Middle frontal gyrus (tissue), 1 donor: Measurements from ENCODE around the gene GPSM1.
"Not testable (repeated sequence)": the region's sequence is repeated elsewhere in the genome, so short reads cannot be mapped to it uniquely, and the experiment has no call there.

Experiments
- DNase-seq: peaks from one replicate; pipeline ENCODE4 v3.0.0-alpha.2; 2015; ENCODE audit warnings: low spot score; ENCODE audit errors: extremely low spot score

GPSM1 gene

DNA sequence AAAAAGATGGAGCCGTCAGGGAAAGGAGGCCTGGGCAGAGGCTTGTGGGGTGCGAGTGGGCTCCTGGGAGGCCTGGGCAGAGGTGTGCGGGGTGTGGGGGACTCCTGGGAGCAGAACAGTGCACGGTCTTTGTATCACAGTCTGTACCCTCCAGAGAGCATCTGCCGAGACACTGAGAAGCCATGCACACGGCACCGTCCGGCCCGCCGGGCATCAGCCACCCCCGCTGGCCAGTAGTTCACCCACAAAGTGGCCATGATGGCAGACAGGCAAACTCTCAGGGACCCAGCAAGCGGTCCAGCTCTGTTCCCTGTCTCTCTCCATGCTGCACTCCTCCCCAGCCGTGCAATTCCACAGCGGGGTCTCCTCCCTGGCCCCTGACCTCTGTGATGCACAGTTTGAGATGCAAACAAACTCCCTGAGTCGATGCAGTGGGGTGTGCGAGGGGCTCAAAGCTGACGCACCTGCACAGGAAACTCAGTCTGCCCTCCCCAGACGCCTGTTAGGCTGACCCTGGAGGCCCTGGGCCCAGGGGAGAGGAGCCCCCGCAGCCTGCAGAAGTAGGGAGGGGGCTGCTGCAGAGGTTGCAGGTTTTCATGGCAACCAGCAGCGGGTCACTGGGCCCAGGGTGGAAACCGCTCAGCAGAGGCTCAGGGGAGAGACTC lies 9.1 kb upstream of the GPSM1 start:
- DNase-seq, result no peak

DNA sequence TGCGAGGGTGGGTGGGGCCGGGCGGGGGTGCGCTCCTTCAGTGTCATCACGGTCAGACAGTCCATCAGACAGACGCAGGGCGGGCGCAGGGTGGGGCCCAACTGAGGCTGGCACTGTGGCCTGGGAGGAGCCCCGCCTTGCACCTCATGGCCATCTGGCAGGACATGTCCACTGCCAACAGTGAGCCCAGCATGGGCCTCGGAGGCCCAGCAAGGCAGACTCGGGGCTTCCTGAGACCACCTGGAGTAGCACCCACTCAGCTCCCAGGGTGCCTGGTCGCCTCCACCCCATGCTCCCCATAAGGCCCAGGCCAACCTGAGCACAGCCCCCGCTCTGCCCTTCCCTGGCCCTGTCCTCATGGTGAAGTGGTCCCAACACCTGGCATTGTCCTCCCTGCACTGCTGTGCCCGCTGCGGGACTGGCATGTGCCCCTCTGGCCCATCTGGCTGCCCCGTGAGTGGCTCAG lies 8.5 kb upstream of the GPSM1 start:
- no peak for DNase-seq

DNA sequence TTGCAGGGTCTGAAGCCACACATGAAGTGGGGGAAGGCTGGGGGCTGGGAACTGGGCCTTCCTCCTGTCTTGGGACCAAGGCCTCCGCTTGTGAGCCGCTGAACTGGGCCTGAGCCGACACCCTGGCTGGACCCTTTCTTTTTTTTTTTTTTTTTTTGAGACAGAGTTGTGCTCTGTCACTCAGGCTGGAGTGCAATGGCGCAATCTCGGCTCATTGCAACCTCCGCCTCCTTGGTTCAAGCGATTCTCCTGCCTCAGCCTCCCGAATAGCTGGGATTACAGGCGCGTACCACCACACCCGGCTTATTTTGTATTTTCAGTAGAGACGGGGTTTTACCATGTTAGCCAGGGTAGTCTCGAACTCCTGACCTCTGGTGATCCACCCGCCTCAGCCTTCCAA lies 8.1 kb upstream of the GPSM1 start:
- DNase-seq, result not testable (repeated sequence)

DNA sequence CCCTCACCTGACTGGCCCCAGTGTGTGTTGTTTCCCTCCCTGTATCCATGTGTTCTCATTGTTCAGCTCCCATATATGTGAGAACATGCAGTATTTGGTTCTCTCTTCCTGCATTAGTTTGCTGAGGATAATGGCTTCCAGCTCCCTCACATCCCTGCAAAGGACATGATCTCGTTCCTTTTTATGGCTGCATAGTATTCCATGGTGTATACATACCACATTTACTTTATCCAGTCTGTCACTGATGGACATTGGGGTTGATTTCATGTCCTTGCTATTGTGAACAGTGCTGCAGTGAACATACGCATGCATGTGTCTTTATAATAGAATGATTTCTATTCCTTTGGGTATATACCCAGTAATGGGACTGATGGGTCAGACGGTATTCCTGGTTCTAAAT lies 7.4 kb upstream of the GPSM1 start:
- DNase-seq, result not testable (repeated sequence)

DNA sequence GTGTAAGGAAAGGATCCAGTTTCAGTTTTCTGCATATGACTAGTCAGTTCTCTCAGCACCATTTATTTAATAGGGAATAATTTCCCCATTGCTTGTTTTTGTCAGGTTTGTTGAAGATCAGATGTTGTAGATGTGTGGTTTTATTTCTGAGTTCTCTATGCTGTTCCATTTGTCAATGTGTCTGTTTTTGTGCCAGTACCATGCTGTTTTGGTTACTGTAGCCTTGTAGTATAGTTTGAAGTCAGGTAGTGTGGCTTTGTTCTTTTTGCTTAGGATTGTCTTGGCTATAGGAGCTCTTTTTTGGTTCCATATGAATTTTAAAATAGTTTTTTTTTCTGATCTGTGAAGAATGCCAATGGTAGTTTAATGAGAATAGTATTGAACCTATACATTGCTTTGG lies 6.4 kb upstream of the GPSM1 start:
- DNase-seq, result not testable (repeated sequence)

DNA sequence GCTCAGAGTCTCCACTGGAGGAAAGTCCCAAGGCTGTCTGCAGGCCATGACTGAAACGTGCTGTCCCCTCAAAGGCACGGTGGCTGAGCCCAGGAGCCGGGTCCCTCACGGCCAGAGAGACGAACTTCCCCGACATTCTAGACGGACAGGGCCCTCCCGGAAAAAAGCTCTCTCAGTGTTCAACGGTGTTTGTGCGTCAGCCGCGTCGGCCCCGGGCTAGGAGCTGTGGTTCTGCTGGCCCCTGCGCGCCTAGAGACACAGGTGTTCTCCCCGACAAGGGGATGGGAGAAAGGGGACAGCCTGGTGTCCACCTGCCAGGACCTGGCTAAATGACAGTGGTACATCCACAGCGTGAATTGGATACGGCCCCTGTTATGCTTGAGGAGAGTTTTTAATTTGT lies 5.8 kb upstream of the GPSM1 start:
- DNase-seq, result no peak

DNA sequence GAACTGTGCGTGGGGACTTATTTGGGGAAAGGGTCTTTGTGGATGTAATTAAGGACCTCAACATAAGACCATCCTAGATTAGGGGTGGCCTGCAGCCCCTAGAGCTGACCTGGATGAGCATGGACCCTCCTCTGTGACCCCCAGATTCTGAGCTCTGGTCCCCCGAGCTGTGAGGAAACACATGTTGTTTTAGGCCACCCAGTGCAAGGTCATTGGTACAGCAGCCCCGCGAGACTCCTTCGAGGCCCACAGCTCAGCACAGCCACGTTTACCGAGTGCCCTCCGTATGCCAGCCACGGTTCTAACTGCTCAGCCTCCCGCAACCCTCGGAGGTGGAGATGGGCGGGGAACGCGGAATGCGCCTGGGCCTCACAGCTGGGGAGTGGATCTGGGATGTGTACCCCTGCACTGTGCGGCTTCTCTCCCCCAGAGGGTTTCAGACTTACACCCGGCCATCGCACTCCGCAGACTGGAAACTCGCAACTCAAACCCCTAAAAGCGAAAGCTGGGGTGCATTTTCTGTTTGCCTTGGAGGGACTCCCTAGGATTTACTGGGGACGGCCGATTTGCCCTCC lies 4.5 kb upstream of the GPSM1 start:
- no peak for DNase-seq

DNA sequence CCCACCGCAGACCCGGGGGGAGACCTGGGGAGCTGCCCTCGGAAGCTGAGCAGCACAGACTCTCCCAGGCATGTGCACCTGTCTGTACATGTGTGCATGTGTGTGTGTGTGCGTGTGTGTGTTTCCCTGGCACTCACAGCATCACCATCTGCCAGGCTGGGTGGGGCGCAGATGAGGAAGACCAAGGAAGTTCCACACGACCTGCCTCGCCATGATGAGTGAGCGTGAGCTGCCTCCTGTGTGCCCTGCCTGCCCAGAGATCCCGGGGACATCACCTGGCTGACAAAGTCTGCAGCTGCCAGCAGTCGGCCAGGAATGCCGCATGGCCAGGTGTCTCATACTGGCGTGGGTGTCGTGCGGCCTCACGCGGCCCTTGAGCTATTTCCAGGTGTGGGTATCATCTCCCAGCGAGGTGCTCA lies 4.0 kb upstream of the GPSM1 start:
- no peak for DNase-seq

DNA sequence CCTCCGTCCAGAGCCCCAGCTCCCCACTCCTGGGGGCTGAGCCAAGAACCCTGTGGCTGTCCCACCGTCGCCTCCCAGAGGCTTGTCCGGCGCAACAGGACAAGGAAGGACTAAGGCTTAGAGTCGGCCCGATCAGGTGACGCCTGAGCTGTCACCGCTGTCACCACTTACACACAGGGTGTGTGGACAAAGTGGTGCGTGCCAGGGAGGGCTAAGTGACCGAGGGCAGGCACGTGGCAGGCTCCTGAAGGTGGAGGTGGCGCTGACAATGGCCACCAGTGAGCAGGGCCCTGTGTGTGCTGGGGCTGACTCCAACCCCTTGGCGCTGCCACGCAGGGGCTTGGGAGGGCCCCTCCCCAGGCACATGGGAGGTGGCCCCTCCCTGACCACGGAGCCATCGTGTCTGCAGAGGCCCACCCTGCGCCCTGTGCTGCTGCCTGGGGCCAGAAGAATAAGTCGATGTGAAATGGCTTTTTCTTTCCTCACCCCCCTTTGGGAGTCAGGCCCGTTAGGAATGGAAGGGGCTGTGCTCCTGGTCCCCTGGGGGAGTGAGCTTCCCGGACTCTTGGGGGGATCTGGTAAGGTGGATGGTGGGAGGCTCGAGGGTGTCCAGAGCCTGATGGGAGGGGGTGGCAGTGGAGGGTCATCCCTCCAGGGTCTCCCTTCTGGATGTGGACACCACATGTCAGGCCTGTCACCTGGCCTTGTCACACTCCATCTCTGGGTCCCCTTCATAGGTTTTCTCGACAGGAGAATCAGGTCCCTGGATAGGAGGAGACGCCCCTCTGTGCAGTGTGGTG lies 2.6 kb upstream of the GPSM1 start:
- no peak for DNase-seq

DNA sequence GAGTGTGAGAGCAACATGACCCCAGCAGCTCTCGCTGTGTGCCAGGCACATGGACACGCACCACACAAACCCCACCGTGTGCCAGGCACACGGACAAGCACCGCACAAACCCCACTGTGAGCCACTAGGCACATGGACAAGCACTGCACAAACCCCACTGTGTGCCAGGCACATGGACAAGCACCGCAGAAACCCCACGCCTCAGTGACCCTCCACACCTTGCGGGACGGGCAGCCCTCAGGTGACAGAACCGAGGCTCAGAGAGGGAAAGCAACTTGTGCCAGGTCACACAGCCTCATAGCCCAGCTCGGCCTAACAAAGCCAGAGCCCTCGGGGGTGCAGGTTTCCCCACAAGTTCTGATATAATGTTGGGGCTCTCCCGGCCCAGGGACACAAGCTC lies 2.0 kb upstream of the GPSM1 start:
- DNase-seq, result no peak

DNA sequence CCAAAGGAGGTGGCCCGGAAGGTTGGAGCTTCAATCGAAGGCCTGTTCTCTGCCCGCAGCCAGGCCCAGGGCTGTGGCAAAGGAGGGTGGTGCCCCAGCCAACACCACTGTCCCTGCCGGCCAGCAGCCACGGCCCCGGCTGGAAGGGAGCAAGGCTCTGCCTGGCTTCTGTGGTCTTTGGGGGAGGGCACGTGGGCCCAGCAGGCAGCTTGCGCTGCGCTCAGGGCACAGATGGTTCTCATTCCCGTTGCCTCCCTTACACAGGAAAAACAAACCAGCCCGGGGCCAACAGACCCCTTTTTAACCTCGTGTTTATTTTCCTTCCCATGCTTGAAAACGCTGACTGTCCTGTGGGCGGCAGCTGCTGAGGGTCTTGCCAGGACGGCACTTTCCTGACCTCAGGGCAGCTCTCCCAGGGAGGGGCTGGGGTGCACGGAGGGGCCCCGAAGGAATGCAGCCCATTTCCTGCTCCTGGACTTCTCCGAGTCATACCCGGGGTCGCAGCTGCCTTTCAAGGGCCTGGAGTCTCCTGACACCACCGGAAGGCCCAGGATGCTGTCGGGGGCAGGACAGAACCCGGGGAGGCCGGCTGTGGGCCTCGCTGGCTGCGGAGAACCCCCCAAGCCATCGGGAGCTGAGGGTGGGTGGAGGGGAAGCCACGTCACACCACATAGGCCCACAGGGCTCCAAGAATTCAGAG lies 1.1 kb upstream of the GPSM1 start:
- no peak for DNase-seq

DNA sequence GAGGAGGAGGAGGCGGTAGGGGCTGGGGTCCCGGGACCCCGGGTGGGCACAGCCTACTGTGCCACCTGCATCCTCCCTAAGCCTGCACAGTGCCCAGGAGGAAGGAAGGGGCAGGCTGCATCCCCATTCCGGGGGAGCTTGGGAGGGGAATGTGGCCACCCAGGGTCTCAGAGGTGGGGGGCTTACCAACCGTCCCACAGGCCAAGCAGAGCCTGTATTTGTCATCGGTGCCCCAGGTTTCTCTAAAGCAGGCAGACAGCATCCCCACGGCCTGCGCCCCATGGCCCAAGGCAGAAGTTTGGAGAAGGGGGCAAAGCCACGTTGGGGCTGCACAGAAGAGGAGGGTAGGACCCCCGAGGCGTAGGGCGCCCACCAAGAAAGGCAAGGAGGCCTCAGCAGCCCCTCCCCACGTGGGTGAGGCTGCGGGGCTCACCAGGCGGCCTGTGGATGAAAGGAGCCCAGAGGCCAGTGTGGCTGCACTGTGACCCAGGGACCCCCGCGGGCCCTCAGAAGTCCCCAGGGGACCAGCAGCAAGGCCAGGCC lies 507 bp upstream of the GPSM1 start:
- DNase-seq, result no peak

DNA sequence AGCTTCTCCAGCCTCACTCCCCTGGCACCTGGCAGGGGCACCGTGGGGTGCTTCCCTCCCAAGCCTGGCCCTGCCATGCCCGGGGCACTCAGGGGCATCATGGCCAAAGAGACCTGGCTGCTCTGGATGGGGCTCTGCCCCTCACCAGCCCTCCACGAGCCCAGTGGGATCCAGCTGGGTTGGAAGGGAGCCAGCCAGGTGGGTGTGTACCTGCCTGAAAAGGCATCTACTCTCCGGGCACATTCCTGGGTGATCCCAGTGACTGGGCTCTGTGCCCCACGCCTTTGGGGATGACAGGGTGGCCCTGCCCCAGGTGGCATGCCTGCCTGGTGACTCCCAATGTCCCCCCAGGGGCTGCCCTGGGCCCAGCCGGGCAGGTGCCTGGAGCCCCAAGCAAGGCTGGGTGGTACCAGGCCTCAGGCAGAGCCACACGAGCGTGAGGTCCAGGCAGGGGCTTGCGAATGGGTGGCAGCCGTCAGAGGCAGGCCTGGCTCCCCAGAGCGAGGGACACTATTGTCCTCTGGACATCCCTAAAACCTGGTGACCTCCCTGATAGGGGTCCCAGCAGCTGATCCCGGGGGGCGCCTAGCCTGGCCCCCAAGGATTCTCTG lies 777 bp downstream of the GPSM1 start:
- DNase-seq, result no peak

DNA sequence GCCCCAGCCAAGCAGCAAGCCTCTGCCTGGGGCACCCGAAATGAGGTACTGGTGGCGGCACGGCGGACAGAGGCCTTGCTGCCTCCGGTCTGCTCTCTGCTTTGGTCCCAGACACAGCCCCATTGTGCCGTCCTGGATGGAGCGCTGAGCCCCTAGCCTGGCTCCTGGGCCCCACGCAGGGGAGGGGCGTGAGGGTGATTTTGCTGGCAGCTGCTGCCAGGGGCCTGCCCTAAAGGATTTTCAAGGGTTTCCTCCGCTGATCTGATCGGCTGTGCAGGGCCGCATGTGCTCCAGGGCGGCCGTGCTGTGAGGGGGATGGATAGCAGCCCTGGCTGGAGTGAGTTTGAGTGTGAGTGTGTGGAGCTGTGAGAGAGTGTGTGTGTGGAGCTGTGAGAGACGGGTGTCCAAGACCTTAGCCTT lies 1.3 kb downstream of the GPSM1 start:
- no peak for DNase-seq

DNA sequence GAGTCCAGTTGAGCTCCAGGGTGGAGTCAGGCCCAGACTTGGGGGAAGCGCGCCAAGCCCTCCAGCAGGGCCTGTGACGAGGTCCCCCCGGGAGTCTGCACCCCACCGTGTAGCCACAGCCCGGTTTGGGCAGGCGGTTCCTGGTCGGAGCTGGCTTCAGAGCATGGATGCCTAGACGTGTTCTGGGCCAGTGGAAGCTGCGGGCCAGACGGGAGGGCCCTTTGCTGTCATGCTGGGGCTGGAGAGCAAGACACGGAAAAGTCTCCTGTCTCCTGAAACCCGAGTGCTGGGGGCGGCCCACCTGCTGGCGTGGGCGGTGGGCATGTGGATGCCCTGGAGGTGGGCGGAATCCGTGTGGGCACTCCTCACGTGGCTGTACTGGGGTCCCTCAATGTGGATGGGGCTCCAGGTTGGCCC lies 1.9 kb downstream of the GPSM1 start:
- DNase-seq, result no peak

DNA sequence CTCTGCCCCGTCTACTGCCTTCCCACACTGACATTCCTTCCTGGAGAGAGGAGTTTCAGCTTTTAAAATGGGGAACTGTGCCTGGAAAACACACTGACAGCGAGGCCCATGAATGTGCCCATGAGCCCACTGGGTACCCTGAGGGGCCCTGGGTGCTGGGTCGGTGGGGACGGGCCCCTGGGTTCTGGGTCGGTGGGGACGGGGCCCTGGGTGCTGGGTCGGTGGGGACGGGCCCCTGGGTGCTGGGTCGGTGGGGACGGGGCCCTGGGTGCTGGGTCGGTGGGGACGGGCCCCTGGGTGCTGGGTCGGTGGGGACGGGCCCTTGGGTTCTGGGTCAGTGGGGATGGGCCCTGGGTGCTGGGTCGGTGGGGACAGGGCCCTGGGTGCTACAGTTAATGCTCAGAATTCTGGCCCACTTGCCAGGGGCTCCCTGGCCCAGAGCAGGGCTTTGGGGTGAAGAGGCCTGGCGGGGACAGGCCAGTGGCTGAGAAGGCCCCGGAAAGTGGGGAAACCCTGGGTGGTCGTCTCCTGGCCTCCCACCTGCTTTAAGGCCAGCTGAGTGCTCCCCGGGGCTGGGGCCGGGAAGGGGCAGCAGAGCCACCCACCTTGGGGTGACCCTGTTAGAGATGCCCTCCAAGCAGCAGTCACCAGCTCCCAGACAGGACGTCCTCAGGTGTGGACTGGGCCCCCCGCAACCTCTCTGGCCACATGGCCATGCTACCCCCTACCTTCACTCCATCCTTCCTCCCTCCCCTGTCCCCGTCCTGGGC lies 2.5 kb downstream of the GPSM1 start:
- DNase-seq, result no peak

DNA sequence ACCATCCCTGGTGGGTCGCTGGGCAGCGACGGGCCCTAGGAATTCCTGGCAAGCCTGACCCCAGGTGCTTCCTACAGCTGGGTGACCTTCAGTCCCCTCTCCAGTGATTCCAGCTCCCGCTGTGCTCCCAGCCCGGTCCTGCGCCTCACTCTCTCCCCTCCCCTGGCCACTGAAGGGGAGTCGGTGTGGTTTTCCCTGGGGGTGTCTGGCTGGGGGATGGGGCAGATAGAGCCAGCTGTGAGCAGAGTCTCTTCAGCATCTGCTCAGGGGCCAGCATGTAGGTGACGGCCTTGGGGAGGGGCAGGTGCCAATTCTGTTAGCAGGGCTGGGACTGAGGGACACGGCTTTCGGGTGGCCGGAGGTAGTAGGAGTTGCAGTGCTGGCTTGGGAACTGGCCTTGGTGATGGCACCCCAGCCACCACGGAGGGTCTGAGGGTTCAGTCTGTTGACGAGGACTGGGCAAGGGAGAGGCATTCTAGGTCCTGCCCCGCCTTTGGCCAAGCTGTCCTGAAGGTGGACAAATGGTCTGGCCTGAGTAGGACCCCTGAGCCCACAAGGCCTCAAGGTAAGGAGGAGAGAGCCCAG lies 3.2 kb downstream of the GPSM1 start:
- DNase-seq, result no peak

DNA sequence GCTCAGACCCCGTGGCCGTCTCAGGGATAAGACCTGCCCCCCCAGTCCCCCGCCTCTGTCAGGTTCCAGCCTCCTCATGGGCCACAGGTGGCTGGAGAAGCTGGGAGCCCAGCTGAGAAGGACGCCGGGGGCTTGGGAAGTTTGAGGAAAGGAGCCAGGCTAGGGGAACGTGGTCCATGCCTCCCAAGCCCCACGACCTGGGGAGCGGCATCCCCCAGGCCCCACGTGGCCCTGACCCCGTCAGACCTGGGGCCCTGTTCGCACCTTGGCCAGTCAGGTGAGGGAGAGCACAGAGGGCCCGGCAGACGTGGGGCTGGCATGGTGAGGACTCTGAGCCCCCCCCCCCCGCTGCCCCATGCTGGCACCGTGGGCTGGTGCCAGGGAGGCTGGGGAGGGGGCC lies 3.7 kb downstream of the GPSM1 start:
- DNase-seq, result no peak

DNA sequence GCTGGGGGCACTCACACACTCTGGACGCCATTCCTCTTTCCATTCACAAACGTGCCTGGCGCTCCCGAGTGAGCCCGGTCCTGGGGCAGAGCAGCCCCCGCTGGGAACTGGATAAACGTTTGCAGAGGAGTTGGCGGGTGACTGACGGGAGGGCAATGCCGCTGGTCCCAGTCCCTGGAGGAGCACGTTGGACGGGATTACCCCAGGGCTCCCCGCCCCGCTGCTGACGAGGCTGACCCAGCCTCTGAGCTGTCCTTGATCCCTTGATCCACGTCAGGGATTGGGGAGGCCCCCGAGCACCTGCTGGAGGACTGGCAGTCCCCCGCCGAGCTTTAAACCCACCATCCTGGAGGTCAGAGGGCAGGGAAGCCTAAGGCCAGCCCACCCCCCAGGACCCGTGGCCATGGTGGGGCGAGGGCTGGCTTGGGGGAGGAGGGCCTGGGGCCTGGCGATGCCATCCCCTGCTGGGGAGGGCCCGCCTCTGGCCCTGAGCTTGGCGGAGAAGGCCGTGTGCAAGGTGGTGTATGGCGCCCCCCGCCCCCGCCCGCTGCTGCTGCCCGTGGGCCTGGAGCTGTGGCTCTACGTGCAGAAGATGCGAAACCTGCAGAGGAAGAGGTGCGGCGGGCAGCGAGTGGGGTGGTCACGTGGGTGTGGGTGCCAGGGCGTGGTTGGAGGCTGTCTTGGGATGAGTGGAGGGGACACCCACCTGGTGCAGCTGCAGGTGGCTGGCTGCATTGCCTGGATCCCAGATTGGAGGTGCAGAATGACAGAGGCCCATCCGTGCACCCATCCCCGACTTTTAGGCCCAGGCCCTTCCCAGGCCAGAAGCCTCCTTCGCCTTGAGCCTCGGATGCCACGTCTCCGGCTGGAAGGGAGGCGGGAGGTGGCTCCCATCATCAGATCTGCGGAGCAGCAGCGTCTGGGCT lies 4.5 kb downstream of the GPSM1 start:
- no peak for DNase-seq
